WERI-Rb-1 (cell line): ENCODE data around the gene RCBTB2.

ENCODE experiments used
- DNase-seq: peaks from one replicate; pipeline ENCODE4 v3.0.0-alpha.2; 2020
- H3K27ac ChIP-seq: fragments of 250-450 bp; sonication (Bioruptor Pico); 2 replicates; pipeline ENCODE4 v1.5.1; 2020; ENCODE audit warnings: mild to moderate bottlenecking, moderate library complexity
- H3K27me3 ChIP-seq: fragments of 250-450 bp; sonication (Bioruptor Pico); 2 replicates; pipeline ENCODE4 v1.5.1; 2021; ENCODE audit warnings: mild to moderate bottlenecking, low read depth, moderate library complexity; ENCODE audit not compliant: insufficient read depth, severe bottlenecking
- H3K36me3 ChIP-seq: fragments of 250-450 bp; sonication (Bioruptor Pico); 2 replicates; pipeline ENCODE4 v1.5.1; 2020; ENCODE audit warnings: mild to moderate bottlenecking, moderate library complexity
- H3K4me3 ChIP-seq: 2 replicates; pipeline ENCODE4 v1.5.1; 2011; ENCODE audit warnings: low read depth, mild to moderate bottlenecking, control low read depth, low read length
- H3K9me3 ChIP-seq: fragments of 250-450 bp; sonication (Bioruptor Pico); 2 replicates; pipeline ENCODE4 v1.5.1; 2021; ENCODE audit warnings: mild to moderate bottlenecking, moderate library complexity; ENCODE audit not compliant: severe bottlenecking
- CTCF ChIP-seq: IDR thresholded peaks from 2 replicates; pipeline ENCODE4 v1.5.1; 2011; ENCODE audit warnings: low read depth, mild to moderate bottlenecking, control low read depth, inconsistent platforms, low read length

Gene RCBTB2

GRCh38 chr13:48497669-48498068 lies 35.2 kb downstream of the RCBTB2 start:
- Histone ChIP-seq H3K9me3 (no peaks in the 10 kb centered on the region), H3K27me3 (no peaks in the 10 kb centered on the region), H3K36me3 (no peaks in the 10 kb centered on the region), H3K27ac (no peak overlapping the region), H3K4me3 (no peak overlapping the region)
- no peak for TF ChIP-seq CTCF
- no peak for DNase-seq

GRCh38 chr13:48496271-48497161 lies 36.4 kb downstream of the RCBTB2 start:
- Histone ChIP-seq H3K9me3 (no peaks in the 10 kb centered on the region), H3K27ac (no peak overlapping the region), H3K4me3 (no peak overlapping the region), H3K36me3 (no peaks in the 10 kb centered on the region), H3K27me3 (no peaks in the 10 kb centered on the region)
- DNase-seq: no peak
- TF ChIP-seq CTCF: no peak

- Histone ChIP-seq H3K27ac (no peak overlapping the region), H3K4me3 (no peak overlapping the region)
Measured at GRCh38 chr13:48494874-48495273, 38.0 kb downstream of the RCBTB2 start.

GRCh38 chr13:48493851-48494250 lies 39.0 kb downstream of the RCBTB2 start:
- Histone ChIP-seq H3K27ac (no peak overlapping the region), H3K27me3 (no peaks in the 10 kb centered on the region), H3K36me3 (no peaks in the 10 kb centered on the region), H3K4me3 (no peak overlapping the region), H3K9me3 (no peaks in the 10 kb centered on the region)
- TF ChIP-seq CTCF: no peak
- DNase-seq: no peak

More at GRCh38 chr13:48494874-48495273, 38.0 kb downstream of the RCBTB2 start:
- DNase-seq: no peak
- TF ChIP-seq CTCF: no peak
- Histone ChIP-seq H3K27me3 (no peaks in the 10 kb centered on the region), H3K9me3 (no peaks in the 10 kb centered on the region), H3K36me3 (no peaks in the 10 kb centered on the region)

- no peaks in the 10 kb centered on the region for H3K9me3 ChIP-seq
- H3K27me3 ChIP-seq: no peaks in the 10 kb centered on the region
- H3K4me3 ChIP-seq: no peak overlapping the region
- no peak overlapping the region for H3K27ac ChIP-seq
- DNase-seq: no peak
- TF ChIP-seq CTCF: no peak
- no peaks in the 10 kb centered on the region for H3K36me3 ChIP-seq
Measured at GRCh38 chr13:48493066-48493765, 39.7 kb downstream of the RCBTB2 start.
